ENCODE results near the gene NRF1.

DNA sequence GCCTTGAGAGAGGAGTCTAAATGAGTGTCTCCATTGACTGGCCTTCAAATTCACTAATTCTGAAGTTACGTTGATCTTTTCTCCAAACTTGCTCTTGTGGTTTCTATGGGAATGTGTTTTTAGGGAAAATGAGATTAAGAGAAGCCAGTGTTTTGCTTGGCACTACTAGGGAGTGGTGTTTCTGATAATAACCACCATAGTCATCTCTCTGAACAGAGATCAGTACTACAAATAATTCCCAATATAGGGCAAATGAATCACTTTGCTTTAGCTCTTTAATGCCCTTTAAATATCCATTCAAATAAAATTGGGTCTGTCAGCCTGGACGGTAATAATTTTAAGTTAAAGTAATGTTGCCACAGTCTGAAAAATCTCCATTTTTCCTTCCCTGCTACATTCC, 90.8 kb downstream of the NRF1 start:
- TF ChIP-seq, protein P1, sequence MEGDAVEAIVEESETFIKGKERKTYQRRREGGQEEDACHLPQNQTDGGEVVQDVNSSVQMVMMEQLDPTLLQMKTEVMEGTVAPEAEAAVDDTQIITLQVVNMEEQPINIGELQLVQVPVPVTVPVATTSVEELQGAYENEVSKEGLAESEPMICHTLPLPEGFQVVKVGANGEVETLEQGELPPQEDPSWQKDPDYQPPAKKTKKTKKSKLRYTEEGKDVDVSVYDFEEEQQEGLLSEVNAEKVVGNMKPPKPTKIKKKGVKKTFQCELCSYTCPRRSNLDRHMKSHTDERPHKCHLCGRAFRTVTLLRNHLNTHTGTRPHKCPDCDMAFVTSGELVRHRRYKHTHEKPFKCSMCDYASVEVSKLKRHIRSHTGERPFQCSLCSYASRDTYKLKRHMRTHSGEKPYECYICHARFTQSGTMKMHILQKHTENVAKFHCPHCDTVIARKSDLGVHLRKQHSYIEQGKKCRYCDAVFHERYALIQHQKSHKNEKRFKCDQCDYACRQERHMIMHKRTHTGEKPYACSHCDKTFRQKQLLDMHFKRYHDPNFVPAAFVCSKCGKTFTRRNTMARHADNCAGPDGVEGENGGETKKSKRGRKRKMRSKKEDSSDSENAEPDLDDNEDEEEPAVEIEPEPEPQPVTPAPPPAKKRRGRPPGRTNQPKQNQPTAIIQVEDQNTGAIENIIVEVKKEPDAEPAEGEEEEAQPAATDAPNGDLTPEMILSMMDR (IDR thresholded peaks at IDR 0.05) = no peak
- TF ChIP-seq POLR2A (IDR thresholded peaks at IDR 0.05) = no peak

All from tibial nerve (tissue), 3 donors.